H9 (cell line): ENCODE results near the gene MTNR1B. TPM values are rescaled to one million over a fixed set of nuclear protein-coding genes. Genes with fewer than 3 reads are reported as not detected.

ENCODE experiments used
- DNase-seq: peaks from one replicate; pipeline ENCODE4 v3.0.0-alpha.2; 2017
- H2AFZ ChIP-seq: one replicate; pipeline ENCODE4 v1.6.1; 2013; ENCODE audit warnings: mild to moderate bottlenecking, low read length, control low read depth, moderate library complexity
- H2AK5ac ChIP-seq: 2 replicates; pipeline ENCODE4 v1.6.1; 2013; ENCODE audit warnings: low read length, control low read depth, mixed read lengths; ENCODE audit not compliant: insufficient read length
- H2BK120ac ChIP-seq: one replicate; pipeline ENCODE4 v1.6.1; 2013; ENCODE audit warnings: low read depth, mild to moderate bottlenecking, low read length, control low read depth, inconsistent platforms; ENCODE audit not compliant: poor library complexity, severe bottlenecking
- H2BK12ac ChIP-seq: 2 replicates; pipeline ENCODE4 v1.6.1; 2013; ENCODE audit warnings: low read length, control low read depth, mixed read lengths, low read depth; ENCODE audit not compliant: insufficient read length
- H2BK15ac ChIP-seq: 2 replicates; pipeline ENCODE4 v1.6.1; 2013; ENCODE audit warnings: low read depth, low read length, control low read depth
- H2BK20ac ChIP-seq: one replicate; pipeline ENCODE4 v1.6.1; 2013; ENCODE audit warnings: low read depth, mild to moderate bottlenecking, low read length, control low read depth, inconsistent platforms; ENCODE audit not compliant: poor library complexity, severe bottlenecking
- H2BK5ac ChIP-seq: 2 replicates; pipeline ENCODE4 v1.6.1; 2013; ENCODE audit warnings: low read length, control low read depth, mixed read lengths; ENCODE audit not compliant: insufficient read length
- H3K14ac ChIP-seq: 2 replicates; pipeline ENCODE4 v1.6.1; 2013; ENCODE audit warnings: low read length, control low read depth; ENCODE audit not compliant: insufficient read depth
- H3K18ac ChIP-seq: 2 replicates; pipeline ENCODE4 v1.6.1; 2013; ENCODE audit warnings: low read depth, mild to moderate bottlenecking, mixed read lengths, low read length, control low read depth; ENCODE audit not compliant: insufficient read length
- H3K23ac ChIP-seq: 2 replicates; pipeline ENCODE4 v1.6.1; 2013; ENCODE audit warnings: low read length, control low read depth, mixed read lengths, low read depth; ENCODE audit not compliant: insufficient read length
- H3K23me2 ChIP-seq: 2 replicates; pipeline ENCODE4 v1.6.1; 2013; ENCODE audit warnings: low read depth, mild to moderate bottlenecking, mixed read lengths, low read length, control low read depth; ENCODE audit not compliant: insufficient read length, poor library complexity, severe bottlenecking
- H3K27ac ChIP-seq: 2 replicates; pipeline ENCODE4 v1.5.1; 2013; ENCODE audit warnings: low read length, control low read depth, mixed read lengths, low read depth; ENCODE audit not compliant: insufficient read length
- H3K27me3 ChIP-seq: 2 replicates; pipeline ENCODE4 v1.6.1; 2013; ENCODE audit warnings: low read length, control low read depth, inconsistent platforms; ENCODE audit not compliant: insufficient read depth
- H3K4ac ChIP-seq: 2 replicates; pipeline ENCODE4 v1.6.1; 2013; ENCODE audit warnings: low read depth, mild to moderate bottlenecking, control low read depth, inconsistent platforms, low read length, moderate library complexity
- H3K4me1 ChIP-seq: 2 replicates; pipeline ENCODE4 v1.6.1; 2013; ENCODE audit warnings: low read length, control low read depth, inconsistent platforms; ENCODE audit not compliant: insufficient read depth
- H3K4me2 ChIP-seq: 2 replicates; pipeline ENCODE4 v1.6.1; 2013; ENCODE audit warnings: low read length, control low read depth, mixed read lengths; ENCODE audit not compliant: insufficient read length, insufficient read depth
- H3K56ac ChIP-seq: 2 replicates; pipeline ENCODE4 v1.6.1; 2013; ENCODE audit warnings: low read depth, mild to moderate bottlenecking, mixed read lengths, low read length, control low read depth; ENCODE audit not compliant: insufficient read length
- H3K79me1 ChIP-seq: 2 replicates; pipeline ENCODE4 v1.6.1; 2013; ENCODE audit warnings: low read depth, mild to moderate bottlenecking, moderate library complexity, low read length, control low read depth, inconsistent platforms; ENCODE audit not compliant: insufficient read depth, poor library complexity, severe bottlenecking
- H3K79me2 ChIP-seq: 2 replicates; pipeline ENCODE4 v1.6.1; 2013; ENCODE audit warnings: low read length, control low read depth, inconsistent platforms; ENCODE audit not compliant: insufficient read depth
- H3K9ac ChIP-seq: 2 replicates; pipeline ENCODE4 v1.6.1; 2013; ENCODE audit warnings: low read length, control low read depth, mixed read lengths; ENCODE audit not compliant: insufficient read length; ENCODE audit errors: extremely low read depth
- H3K9me3 ChIP-seq: one replicate; pipeline ENCODE4 v1.6.1; 2013; ENCODE audit warnings: low read depth, low read length, inconsistent platforms; ENCODE audit not compliant: control insufficient read depth
- H3T11ph ChIP-seq: one replicate; pipeline ENCODE4 v1.6.1; 2013; ENCODE audit warnings: mild to moderate bottlenecking, low read length, control low read depth, inconsistent platforms
- H4K20me1 ChIP-seq: one replicate; pipeline ENCODE4 v1.6.1; 2013; ENCODE audit not compliant: control insufficient read depth, insufficient read length, insufficient read depth
- H4K5ac ChIP-seq: 2 replicates; pipeline ENCODE4 v1.6.1; 2013; ENCODE audit warnings: low read depth, mild to moderate bottlenecking, mixed read lengths, low read length, control low read depth; ENCODE audit not compliant: insufficient read length
- H4K8ac ChIP-seq: replicated peaks from 2 replicates; pipeline ENCODE4 v1.6.1; 2013; ENCODE audit warnings: low read length, control low read depth, mixed read lengths, low read depth; ENCODE audit not compliant: insufficient read length
- H4K91ac ChIP-seq: 2 replicates; pipeline ENCODE4 v1.6.1; 2013; ENCODE audit warnings: low read depth, mild to moderate bottlenecking, moderate library complexity, mixed read lengths, low read length, control low read depth; ENCODE audit not compliant: insufficient read length
- H3K27ac Mint-ChIP-seq, 3 experiments: 2 replicates in 2 of 3; 3 replicates in 1 of 3; pipeline ENCODE4 v1.8.0; 2020 to 2021; ENCODE audit warnings: mixed read lengths in 3 of 3, mild to moderate bottlenecking in 1 of 3, moderate library complexity in 1 of 3
- H3K27me3 Mint-ChIP-seq: 2 replicates; pipeline ENCODE4 v1.8.0; 2021; ENCODE audit warnings: low read depth, mild to moderate bottlenecking, moderate library complexity, mixed read lengths
- H3K36me3 Mint-ChIP-seq, 3 experiments: 2 replicates in 2 of 3; 3 replicates in 1 of 3; pipeline ENCODE4 v1.8.0; 2020 to 2021; ENCODE audit warnings: low read depth in 3 of 3, mixed read lengths in 3 of 3; ENCODE audit not compliant: insufficient read depth in 1 of 3
- H3K4me1 Mint-ChIP-seq, 2 experiments: 2 replicates each; pipeline ENCODE4 v1.8.0; 2020; ENCODE audit warnings: mixed read lengths in 2 of 2
- H3K4me3 Mint-ChIP-seq, 2 experiments: 2 replicates in 1 of 2; 3 replicates in 1 of 2; pipeline ENCODE4 v1.8.0; 2020 to 2021; ENCODE audit warnings: mild to moderate bottlenecking in 2 of 2, mixed read lengths in 2 of 2, moderate library complexity in 1 of 2
- H3K9me3 Mint-ChIP-seq, 2 experiments: 2 replicates in 1 of 2; 3 replicates in 1 of 2; pipeline ENCODE4 v1.8.0; 2020; ENCODE audit warnings: mild to moderate bottlenecking in 2 of 2, mixed read lengths in 2 of 2, moderate library complexity in 1 of 2
- WGBS: extraction: QIAGEN DNeasy Blood & Tissue Kit; methylation state at CpG from one replicate; pipeline ENCODE4 v1.1.7; 2013; ENCODE audit warnings: missing lambda C conversion rate, low lambda C conversion rate, mixed read lengths; ENCODE audit not compliant: insufficient read length; ENCODE audit errors: extremely low coverage; 5-methylcytosine and 5-hydroxymethylcytosine counted together
- total RNA-seq: library from RNA; stranded (reverse); gene quantifications from 2 replicates; pipeline ENCODE4 v1.2.1, GENCODE V29; 2021
- TF ChIP-seq, protein P1 (sequence below): fragments of 200-600 bp; sonication (generic); conservative IDR thresholded peaks from 3 replicates; pipeline ENCODE4 v1.8.0; 2021; ENCODE audit warnings: antibody characterized with exemption, mild to moderate bottlenecking

The MTNR1B gene
- total RNA-seq, 1 experiment from 2014 or later = not detected

GRCh38 chr11:92981508-92982043, 12.1 kb downstream of the MTNR1B start:
- H3K56ac ChIP-seq = no peak overlapping the region
- H2BK15ac ChIP-seq = no peak overlapping the region
- no peak overlapping the region for H3K14ac ChIP-seq
- no peaks in the 10 kb centered on the region for H4K20me1 ChIP-seq
- H2AK5ac ChIP-seq = no peak overlapping the region
- WGBS = no CpG with 5 or more reads among the region's 24 CpGs
- no peak overlapping the region for H2BK5ac ChIP-seq
- H3K79me1 ChIP-seq = no peaks in the 10 kb centered on the region
- H4K5ac ChIP-seq = no peak overlapping the region
- no peak overlapping the region for H2AFZ ChIP-seq
- no peak overlapping the region for H2BK20ac ChIP-seq
- no peaks in the 10 kb centered on the region for H3K79me2 ChIP-seq
- no peak overlapping the region for H3K27ac Mint-ChIP-seq
- H3K27me3 Mint-ChIP-seq = no peaks in the 10 kb centered on the region
- no peak overlapping the region for H4K8ac ChIP-seq
- H3K27ac ChIP-seq = no peak overlapping the region
- no peaks in the 10 kb centered on the region for H3K27me3 ChIP-seq
- H3K23me2 ChIP-seq = no peaks in the 10 kb centered on the region
- H3K23ac ChIP-seq = no peak overlapping the region
- H3K9me3 ChIP-seq = no peaks in the 10 kb centered on the region
- peaks cover 3% of the 10 kb centered on the region; the same call in 1 of the 2 replicates for H3K4me1 ChIP-seq
- DNase-seq = no peak
- no peak overlapping the region for H3K4ac ChIP-seq
- H4K91ac ChIP-seq = no peak overlapping the region
- H3K4me3 Mint-ChIP-seq = no peak overlapping the region
- H3K36me3 Mint-ChIP-seq = no peaks in the 10 kb centered on the region
- H3K4me1 Mint-ChIP-seq = peaks cover 8 to 10% of the 10 kb centered on the region in 2 experiments
- no peaks in the 10 kb centered on the region; a peak in 2 of 5 replicates for H3K9me3 Mint-ChIP-seq
- H3K18ac ChIP-seq = no peak overlapping the region
- no peak overlapping the region for H3K4me2 ChIP-seq
- no peak overlapping the region for H3K9ac ChIP-seq
- TF ChIP-seq, protein P1, sequence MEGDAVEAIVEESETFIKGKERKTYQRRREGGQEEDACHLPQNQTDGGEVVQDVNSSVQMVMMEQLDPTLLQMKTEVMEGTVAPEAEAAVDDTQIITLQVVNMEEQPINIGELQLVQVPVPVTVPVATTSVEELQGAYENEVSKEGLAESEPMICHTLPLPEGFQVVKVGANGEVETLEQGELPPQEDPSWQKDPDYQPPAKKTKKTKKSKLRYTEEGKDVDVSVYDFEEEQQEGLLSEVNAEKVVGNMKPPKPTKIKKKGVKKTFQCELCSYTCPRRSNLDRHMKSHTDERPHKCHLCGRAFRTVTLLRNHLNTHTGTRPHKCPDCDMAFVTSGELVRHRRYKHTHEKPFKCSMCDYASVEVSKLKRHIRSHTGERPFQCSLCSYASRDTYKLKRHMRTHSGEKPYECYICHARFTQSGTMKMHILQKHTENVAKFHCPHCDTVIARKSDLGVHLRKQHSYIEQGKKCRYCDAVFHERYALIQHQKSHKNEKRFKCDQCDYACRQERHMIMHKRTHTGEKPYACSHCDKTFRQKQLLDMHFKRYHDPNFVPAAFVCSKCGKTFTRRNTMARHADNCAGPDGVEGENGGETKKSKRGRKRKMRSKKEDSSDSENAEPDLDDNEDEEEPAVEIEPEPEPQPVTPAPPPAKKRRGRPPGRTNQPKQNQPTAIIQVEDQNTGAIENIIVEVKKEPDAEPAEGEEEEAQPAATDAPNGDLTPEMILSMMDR = no peak
- H2BK12ac ChIP-seq = no peak overlapping the region
- no peak overlapping the region for H3T11ph ChIP-seq
- H2BK120ac ChIP-seq = no peak overlapping the region
